NK-92 (cell line): ENCODE data around the gene ZNF775.

Experiments used
- DNase-seq: peaks from one replicate; lab custom pipeline; 2025; ENCODE audit not compliant: unreplicated experiment; lab: John Stamatoyannopoulos, UW

The ZNF775 gene

DNA sequence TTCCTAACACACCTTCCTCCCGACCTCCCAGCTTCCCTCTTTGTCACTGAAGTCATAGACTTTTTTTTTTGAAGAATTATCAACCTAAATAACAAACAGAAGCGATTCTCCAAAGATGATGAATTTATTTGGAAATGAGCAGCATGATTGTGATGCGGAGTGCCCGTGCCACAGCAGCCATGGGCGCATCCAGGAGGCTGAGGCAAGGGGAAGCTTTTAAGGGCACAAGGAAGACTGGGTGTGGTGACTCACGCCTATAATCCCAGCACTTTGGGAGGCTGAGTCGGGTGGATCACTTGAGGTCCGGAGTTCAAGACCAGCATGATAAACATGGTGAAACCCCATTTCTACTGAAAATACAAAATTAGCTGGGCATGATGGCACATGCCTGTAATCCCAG lies 55.1 kb downstream of the ZNF775 start:
- DNase-seq: no peak

DNA sequence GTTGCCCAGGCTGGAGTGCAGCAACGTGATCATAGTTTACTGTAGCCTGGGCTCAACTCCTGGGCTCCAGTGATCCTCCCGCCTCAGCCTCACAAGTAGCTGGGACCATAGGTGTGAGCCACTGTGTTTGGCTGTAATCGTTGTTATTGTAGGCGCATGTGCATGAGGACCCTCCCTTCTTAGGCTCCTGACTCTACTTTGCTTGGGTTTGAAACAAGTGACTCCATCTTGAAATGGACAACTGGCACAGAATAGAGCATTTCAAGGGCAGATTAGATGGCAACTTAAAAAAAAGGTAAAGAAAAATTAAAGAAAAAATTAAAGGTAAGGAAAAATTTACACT lies 55.9 kb downstream of the ZNF775 start:
- no peak for DNase-seq

GRCh38 chr7:150435390-150436073 lies 56.4 kb downstream of the ZNF775 start:
- no peak for DNase-seq

DNA sequence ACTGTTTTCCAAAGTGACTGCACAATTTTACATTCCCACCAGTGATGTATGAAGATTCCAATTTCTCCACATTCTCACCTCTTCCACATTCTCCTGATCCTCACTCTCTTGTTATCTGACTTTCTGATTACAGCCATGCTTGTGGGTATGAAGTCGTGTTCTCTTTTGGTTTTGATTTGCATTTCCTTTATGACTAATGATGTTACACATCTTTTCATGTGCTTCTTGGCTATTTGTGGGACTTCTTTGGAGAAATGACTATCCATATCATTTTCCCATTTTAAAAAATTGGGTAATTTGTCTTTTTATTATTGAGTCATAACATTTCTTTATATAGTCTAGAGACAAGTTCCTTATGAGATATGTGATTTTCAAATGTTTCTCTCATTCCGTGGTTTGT lies 60.8 kb downstream of the ZNF775 start:
- no peak for DNase-seq

DNA sequence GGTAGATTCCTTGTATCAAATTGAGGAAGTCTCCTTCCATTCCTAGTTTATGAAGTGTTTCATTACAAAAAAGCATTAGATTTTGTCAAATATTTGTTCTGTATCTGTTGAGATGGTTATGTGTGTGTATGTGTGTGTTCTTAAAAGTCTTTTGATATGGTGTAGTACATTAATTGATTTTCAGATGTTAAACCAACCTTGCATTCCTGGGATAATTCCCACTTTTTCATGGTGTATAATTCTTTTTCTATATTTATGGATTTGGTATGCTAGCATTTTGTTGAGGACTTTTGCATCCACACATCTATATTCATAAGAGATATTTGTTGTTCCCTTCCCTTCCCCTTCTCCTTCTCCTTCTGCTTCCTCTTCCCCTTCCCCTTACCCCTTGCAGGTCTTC lies 62.4 kb downstream of the ZNF775 start:
- no peak for DNase-seq

GRCh38 chr7:150442811-150443210 lies 63.7 kb downstream of the ZNF775 start:
- no peak for DNase-seq

- DNase-seq: no peak
These were observed 64.8 kb downstream of the ZNF775 start for GRCh38 chr7:150443793-150444540.

DNA sequence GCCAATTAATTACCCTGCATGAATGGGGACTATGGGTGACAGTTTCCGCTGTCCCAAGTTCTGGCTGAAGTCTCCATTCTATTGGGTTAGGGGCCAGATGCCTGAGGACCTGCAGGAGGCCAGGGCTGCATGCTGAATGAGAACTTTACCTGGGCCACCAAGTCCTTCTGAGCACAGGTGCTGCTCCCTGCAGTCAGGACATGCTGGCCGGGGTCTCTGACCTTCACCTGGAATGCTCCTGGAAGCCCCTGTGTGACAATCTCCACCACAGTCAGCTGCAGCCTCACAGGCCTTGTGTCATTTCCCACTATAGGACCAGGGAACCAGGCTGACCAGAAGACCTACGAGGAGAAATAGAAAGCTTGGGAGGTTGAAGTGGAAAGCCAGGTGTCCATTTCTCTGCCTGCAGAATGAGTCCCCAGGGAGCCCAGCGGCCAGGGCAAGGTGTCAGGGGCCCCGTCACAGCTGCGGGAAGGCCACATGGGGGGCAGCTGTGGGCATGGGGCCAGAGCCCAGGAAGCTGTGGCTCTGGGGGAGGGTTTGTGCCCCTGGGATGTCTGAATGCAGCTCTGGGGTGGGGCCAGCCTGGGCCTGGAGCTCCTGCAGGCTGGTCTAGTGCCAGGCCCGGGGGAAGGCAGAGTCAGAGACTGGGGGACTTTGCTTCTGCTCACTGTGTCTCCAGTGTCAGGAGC lies 65.7 kb downstream of the ZNF775 start:
- no peak for DNase-seq

GRCh38 chr7:150446288-150446938 lies 67.3 kb downstream of the ZNF775 start:
- no peak for DNase-seq
